Measurements from ENCODE around the gene OPCML.

DNA sequence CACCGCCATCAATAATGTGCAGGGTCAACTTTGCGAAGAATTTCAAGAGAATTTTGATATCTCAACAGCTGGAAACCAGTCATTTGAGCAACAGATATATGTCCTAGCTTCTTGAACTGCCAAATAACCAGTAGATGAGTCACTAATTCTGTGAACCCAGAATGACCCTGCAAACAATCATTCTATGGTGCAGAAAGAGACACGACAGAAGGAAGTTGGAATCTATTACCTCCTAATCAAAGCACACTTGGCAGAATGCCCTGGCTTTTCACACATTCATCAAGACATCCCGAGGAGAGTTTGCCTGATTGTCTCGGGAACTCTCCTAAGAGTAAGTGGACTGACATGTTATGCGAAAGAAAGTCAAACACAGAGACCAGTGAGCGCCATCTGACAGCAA, 621.1 kb downstream of the OPCML start:
- TF ChIP-seq, protein P1, sequence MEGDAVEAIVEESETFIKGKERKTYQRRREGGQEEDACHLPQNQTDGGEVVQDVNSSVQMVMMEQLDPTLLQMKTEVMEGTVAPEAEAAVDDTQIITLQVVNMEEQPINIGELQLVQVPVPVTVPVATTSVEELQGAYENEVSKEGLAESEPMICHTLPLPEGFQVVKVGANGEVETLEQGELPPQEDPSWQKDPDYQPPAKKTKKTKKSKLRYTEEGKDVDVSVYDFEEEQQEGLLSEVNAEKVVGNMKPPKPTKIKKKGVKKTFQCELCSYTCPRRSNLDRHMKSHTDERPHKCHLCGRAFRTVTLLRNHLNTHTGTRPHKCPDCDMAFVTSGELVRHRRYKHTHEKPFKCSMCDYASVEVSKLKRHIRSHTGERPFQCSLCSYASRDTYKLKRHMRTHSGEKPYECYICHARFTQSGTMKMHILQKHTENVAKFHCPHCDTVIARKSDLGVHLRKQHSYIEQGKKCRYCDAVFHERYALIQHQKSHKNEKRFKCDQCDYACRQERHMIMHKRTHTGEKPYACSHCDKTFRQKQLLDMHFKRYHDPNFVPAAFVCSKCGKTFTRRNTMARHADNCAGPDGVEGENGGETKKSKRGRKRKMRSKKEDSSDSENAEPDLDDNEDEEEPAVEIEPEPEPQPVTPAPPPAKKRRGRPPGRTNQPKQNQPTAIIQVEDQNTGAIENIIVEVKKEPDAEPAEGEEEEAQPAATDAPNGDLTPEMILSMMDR (IDR thresholded peaks at IDR 0.05; ENCODE audit: insufficient read depth, low read length): no peak
- TF ChIP-seq POLR2AphosphoS5 (IDR thresholded peaks at IDR 0.05; ENCODE audit: low read depth): no peak
- TF ChIP-seq GABPA (IDR thresholded peaks at IDR 0.05; ENCODE audit: low read depth): no peak
- TF ChIP-seq, protein P2, sequence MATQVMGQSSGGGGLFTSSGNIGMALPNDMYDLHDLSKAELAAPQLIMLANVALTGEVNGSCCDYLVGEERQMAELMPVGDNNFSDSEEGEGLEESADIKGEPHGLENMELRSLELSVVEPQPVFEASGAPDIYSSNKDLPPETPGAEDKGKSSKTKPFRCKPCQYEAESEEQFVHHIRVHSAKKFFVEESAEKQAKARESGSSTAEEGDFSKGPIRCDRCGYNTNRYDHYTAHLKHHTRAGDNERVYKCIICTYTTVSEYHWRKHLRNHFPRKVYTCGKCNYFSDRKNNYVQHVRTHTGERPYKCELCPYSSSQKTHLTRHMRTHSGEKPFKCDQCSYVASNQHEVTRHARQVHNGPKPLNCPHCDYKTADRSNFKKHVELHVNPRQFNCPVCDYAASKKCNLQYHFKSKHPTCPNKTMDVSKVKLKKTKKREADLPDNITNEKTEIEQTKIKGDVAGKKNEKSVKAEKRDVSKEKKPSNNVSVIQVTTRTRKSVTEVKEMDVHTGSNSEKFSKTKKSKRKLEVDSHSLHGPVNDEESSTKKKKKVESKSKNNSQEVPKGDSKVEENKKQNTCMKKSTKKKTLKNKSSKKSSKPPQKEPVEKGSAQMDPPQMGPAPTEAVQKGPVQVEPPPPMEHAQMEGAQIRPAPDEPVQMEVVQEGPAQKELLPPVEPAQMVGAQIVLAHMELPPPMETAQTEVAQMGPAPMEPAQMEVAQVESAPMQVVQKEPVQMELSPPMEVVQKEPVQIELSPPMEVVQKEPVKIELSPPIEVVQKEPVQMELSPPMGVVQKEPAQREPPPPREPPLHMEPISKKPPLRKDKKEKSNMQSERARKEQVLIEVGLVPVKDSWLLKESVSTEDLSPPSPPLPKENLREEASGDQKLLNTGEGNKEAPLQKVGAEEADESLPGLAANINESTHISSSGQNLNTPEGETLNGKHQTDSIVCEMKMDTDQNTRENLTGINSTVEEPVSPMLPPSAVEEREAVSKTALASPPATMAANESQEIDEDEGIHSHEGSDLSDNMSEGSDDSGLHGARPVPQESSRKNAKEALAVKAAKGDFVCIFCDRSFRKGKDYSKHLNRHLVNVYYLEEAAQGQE (IDR thresholded peaks at IDR 0.05; ENCODE audit: insufficient replicate concordance, low read depth): no peak
- no peak for TF ChIP-seq SPI1 (IDR thresholded peaks at IDR 0.05; ENCODE audit: borderline replicate concordance, low read depth)

Measured in HL-60 (cell line).